ENCODE measurements around the gene CNP. TPM values are rescaled to one million over a fixed set of nuclear protein-coding genes. Genes with fewer than 3 reads are reported as not detected.

Gene CNP
- total and polyA plus RNA-seq, 2 donors (not counting 1 experiment from before 2014, with no cell fraction given): 19.0 to 45.2 TPM

DNA sequence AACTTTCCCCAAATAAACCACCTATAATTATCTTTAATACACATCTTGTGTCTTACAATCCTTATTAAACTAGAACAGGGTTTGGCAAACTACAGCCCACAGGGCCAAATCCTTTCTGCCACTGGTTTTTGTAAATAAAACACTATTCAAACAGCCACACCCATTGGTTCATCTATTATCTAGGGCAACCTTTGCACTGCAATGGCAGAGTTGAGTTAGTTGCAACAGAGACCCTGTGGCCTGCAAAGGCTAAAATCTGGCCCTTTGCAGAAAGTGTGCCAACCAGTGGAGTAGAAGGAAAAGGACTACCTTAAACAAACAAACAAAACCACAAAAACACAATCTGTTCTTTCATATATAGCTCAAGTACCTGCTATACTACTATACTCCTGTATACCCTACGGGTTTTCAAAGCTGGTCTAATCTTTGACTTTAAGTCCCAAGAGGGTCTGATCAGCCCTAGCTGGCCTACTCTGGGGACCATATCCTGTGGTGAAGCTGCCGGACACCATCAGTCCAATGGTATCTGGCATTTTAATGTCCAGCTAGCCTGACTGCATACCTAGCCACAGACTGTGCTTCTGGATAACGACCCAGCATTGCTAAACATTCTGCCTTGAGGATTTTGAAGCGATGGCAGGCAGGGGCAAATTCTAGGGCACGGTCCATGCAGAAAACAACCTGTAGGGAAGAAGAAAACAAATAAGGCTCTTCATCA is 23.3 kb downstream of the CNP start:
- ATAC-seq (ENCODE audit: low read depth): no peak
- Histone ChIP-seq H3K9ac (ENCODE audit: low read length) (no peak overlapping the region), H3K79me2 (ENCODE audit: control insufficient read depth, insufficient read depth, low read length) (peaks cover 20% of the 10 kb centered on the region), H3K27me3 (replicated peaks in 1 of 4; ENCODE audit: control extremely low read depth in 1 of 4, control insufficient read depth in 3 of 4, insufficient read depth in 4 of 4, low read length in 3 of 4) (no peaks in the 10 kb centered on the region), H4K20me1 (ENCODE audit: control insufficient read depth, insufficient read depth, low read length, poor library complexity, severe bottlenecking) (no peaks in the 10 kb centered on the region), H3K4me3 (ENCODE audit: control extremely low read depth in 1 of 5, extremely low read depth in 1 of 5, insufficient read depth in 1 of 5, low read depth in 2 of 5, low read length in 4 of 5) (no peak overlapping the region), H3K27ac (ENCODE audit: low read length in 2 of 2) (no peak overlapping the region), H3K4me2 (replicated peaks; ENCODE audit: low read depth, low read length, poor library complexity, severe bottlenecking) (no peak overlapping the region), H3K9me3 (ENCODE audit: control extremely low read depth in 1 of 3, control insufficient read depth in 2 of 3, insufficient read depth in 1 of 3, low read length in 2 of 3) (no peaks in the 10 kb centered on the region), H3K4me1 (ENCODE audit: control insufficient read depth in 2 of 2, insufficient read depth in 2 of 2, low read length in 2 of 2) (peaks cover 0 to under 1% of the 10 kb centered on the region in 2 donors), H2AFZ (ENCODE audit: insufficient read depth, low read depth, low read length, poor library complexity, severe bottlenecking) (no peak overlapping the region), H3K36me3 (replicated peaks in 1 of 2; ENCODE audit: control extremely low read depth in 1 of 2, control insufficient read depth in 1 of 2, extremely low read depth in 1 of 2, insufficient read depth in 2 of 2, low read length in 1 of 2) (peaks cover 20 to 75% of the 10 kb centered on the region in 2 experiments)
- no peak overlapping the region for H3K27ac Mint-ChIP-seq
- intact Hi-C loops (cut with micrococcal nuclease): no loop called here
- no peaks in the 10 kb centered on the region for H3K9me3 Mint-ChIP-seq (ENCODE audit: insufficient read depth)
- WGBS (ENCODE audit: insufficient coverage): 87% methylated on average over 4 of the region's 5 CpGs
- no peak for DNase-seq
- POLR2A ChIA-PET: no interaction called here
- H3K27me3 Mint-ChIP-seq: no peaks in the 10 kb centered on the region
- TF ChIP-seq EZH2 (IDR thresholded peaks at IDR 0.05; ENCODE audit: borderline replicate concordance, insufficient read depth, low read depth, low read length, poor library complexity, severe bottlenecking): no peak
- TF ChIP-seq, protein P1, sequence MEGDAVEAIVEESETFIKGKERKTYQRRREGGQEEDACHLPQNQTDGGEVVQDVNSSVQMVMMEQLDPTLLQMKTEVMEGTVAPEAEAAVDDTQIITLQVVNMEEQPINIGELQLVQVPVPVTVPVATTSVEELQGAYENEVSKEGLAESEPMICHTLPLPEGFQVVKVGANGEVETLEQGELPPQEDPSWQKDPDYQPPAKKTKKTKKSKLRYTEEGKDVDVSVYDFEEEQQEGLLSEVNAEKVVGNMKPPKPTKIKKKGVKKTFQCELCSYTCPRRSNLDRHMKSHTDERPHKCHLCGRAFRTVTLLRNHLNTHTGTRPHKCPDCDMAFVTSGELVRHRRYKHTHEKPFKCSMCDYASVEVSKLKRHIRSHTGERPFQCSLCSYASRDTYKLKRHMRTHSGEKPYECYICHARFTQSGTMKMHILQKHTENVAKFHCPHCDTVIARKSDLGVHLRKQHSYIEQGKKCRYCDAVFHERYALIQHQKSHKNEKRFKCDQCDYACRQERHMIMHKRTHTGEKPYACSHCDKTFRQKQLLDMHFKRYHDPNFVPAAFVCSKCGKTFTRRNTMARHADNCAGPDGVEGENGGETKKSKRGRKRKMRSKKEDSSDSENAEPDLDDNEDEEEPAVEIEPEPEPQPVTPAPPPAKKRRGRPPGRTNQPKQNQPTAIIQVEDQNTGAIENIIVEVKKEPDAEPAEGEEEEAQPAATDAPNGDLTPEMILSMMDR (IDR thresholded peaks at IDR 0.05): no peak
- CTCF ChIA-PET: no interaction called here
- no peak overlapping the region for H3K4me3 Mint-ChIP-seq
- H3K4me1 Mint-ChIP-seq: peaks cover 3% of the 10 kb centered on the region

DNA sequence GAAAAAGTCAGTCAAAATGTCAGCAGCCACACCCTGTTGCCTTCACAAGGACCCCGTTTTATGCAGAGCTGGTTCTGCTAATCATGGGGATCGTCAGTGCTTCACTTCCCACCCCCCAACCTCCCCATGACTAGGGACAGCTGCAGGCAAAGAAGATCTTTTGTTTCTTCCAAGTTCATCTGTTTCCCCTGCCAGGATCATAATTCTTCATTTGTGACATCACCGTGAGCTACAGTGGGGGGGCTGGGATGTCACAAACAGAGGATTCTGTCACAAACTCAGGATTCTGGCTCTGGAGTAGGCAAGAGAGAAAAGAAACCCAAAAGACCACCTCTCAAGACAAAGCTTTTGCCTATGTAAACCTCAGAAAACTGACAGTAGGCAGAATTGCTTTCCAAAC is 26.0 kb downstream of the CNP start:
- Histone ChIP-seq H4K20me1 (ENCODE audit: control insufficient read depth, insufficient read depth, low read length, poor library complexity, severe bottlenecking) (no peaks in the 10 kb centered on the region), H3K4me3 (ENCODE audit: control extremely low read depth in 1 of 5, extremely low read depth in 1 of 5, insufficient read depth in 1 of 5, low read depth in 2 of 5, low read length in 4 of 5) (no peak overlapping the region), H2AFZ (ENCODE audit: insufficient read depth, low read depth, low read length, poor library complexity, severe bottlenecking) (no peak overlapping the region), H3K4me2 (replicated peaks; ENCODE audit: low read depth, low read length, poor library complexity, severe bottlenecking) (no peak overlapping the region), H3K27me3 (replicated peaks in 1 of 4; ENCODE audit: control extremely low read depth in 1 of 4, control insufficient read depth in 3 of 4, insufficient read depth in 4 of 4, low read length in 3 of 4) (no peaks in the 10 kb centered on the region), H3K36me3 (replicated peaks in 1 of 2; ENCODE audit: control extremely low read depth in 1 of 2, control insufficient read depth in 1 of 2, extremely low read depth in 1 of 2, insufficient read depth in 2 of 2, low read length in 1 of 2) (peaks cover 24 to 62% of the 10 kb centered on the region in 2 experiments), H3K4me1 (ENCODE audit: control insufficient read depth in 2 of 2, insufficient read depth in 2 of 2, low read length in 2 of 2) (peaks cover 20 to 27% of the 10 kb centered on the region in 2 donors), H3K9me3 (ENCODE audit: control extremely low read depth in 1 of 3, control insufficient read depth in 2 of 3, insufficient read depth in 1 of 3, low read length in 2 of 3) (no peaks in the 10 kb centered on the region), H3K27ac (ENCODE audit: low read length in 2 of 2) (no peak overlapping the region), H3K79me2 (ENCODE audit: control insufficient read depth, insufficient read depth, low read length) (peaks cover 20% of the 10 kb centered on the region), H3K9ac (ENCODE audit: low read length) (no peak overlapping the region)
- no peak for TF ChIP-seq EZH2 (IDR thresholded peaks at IDR 0.05; ENCODE audit: borderline replicate concordance, insufficient read depth, low read depth, low read length, poor library complexity, severe bottlenecking)
- TF ChIP-seq, protein P1 (IDR thresholded peaks at IDR 0.05): no peak
- Mint-ChIP-seq H3K9me3 (ENCODE audit: insufficient read depth) (no peaks in the 10 kb centered on the region), H3K4me1 (peaks cover 22% of the 10 kb centered on the region), H3K27me3 (no peaks in the 10 kb centered on the region), H3K27ac (no peak overlapping the region), H3K4me3 (no peak overlapping the region)
- ATAC-seq (ENCODE audit: low read depth) (no peak), DNase-seq (no peak)
- WGBS (ENCODE audit: insufficient coverage): 100% methylated on average over 2 of the region's 3 CpGs
- CTCF ChIA-PET: no interaction called here
- POLR2A ChIA-PET: interaction anchor here (0.7 kb wide), 1 partner anchor 12 kb away, joined by 3 read pairs; no protein-coding TSS in a partner anchor
- intact Hi-C loops (cut with micrococcal nuclease): no loop called here
